Measurements from ENCODE around the gene ABR. TPM values are rescaled to one million over a fixed set of nuclear protein-coding genes. Genes with fewer than 3 reads are reported as not detected.

ABR gene
- total and polyA plus RNA-seq, 2 of the 13 experiments (the other 11 are each of a cell fraction or from before 2014, with no cell fraction given) = 12.4 to 40.4 TPM

GRCh38 chr17:1136748-1137147 lies 43.0 kb downstream of the ABR start:
- Histone ChIP-seq H3K27ac (ENCODE audit: extremely low read length, insufficient read depth, low read length) (no peak overlapping the region), H3K9ac (ENCODE audit: insufficient read depth, low read depth, low read length) (no peak overlapping the region), H3K36me3 (replicated peaks in 1 of 2; ENCODE audit: control insufficient read depth in 1 of 2, insufficient read depth in 2 of 2, low read length in 2 of 2) (no peaks in the 10 kb centered on the region), H3K27me3 (ENCODE audit: control insufficient read depth in 1 of 2, insufficient read depth in 2 of 2, low read length in 2 of 2) (peaks cover 5 to 59% of the 10 kb centered on the region in 2 experiments), H4K20me1 (ENCODE audit: insufficient read depth, low read length) (no peaks in the 10 kb centered on the region), H2AFZ (ENCODE audit: low read length) (no peak overlapping the region), H3K9me3 (ENCODE audit: low read length) (no peaks in the 10 kb centered on the region), H3K4me1 (ENCODE audit: insufficient read depth, low read length) (no peaks in the 10 kb centered on the region), H3K4me2 (ENCODE audit: low read depth, low read length) (no peak overlapping the region), H3K4me3 (replicated peaks in 1 of 3; ENCODE audit: insufficient read depth in 1 of 3, low read depth in 2 of 3, low read length in 3 of 3) (no peak overlapping the region), H3K79me2 (ENCODE audit: insufficient read depth, low read length) (no peaks in the 10 kb centered on the region)
- ATAC-seq = no peak
- POLR2A ChIA-PET = no interaction called here
- in situ Hi-C loops (cut with HindIII; ENCODE audit: extremely low pct_ligation_motif_present, low pct_unique_long_range_greater_than_20kb) = no loop called here
- DNase-seq (ENCODE audit: low spot score) = no peak
- CTCF ChIA-PET (ENCODE audit: low intra/inter-chr PET ratio, low total read pairs) = no interaction called here
- no TSS peak for BruUV-seq (replicated peaks)
- TF ChIP-seq, protein P1, sequence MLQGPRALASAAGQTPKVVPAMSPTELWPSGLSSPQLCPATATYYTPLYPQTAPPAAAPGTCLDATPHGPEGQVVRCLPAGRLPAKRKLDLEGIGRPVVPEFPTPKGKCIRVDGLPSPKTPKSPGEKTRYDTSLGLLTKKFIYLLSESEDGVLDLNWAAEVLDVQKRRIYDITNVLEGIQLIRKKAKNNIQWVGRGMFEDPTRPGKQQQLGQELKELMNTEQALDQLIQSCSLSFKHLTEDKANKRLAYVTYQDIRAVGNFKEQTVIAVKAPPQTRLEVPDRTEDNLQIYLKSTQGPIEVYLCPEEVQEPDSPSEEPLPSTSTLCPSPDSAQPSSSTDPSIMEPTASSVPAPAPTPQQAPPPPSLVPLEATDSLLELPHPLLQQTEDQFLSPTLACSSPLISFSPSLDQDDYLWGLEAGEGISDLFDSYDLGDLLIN (CRISPR knock-in tag; IDR thresholded peaks at IDR 0.05; ENCODE audit: borderline replicate concordance) = no peak
- no peak for TF ChIP-seq YY1 (IDR thresholded peaks at IDR 0.05; ENCODE audit: insufficient read depth, insufficient replicate concordance, low read depth, low read length)
- no peak for TF ChIP-seq EEA1 (CRISPR knock-in tag; IDR thresholded peaks at IDR 0.05; ENCODE audit: borderline replicate concordance)
- no peak for TF ChIP-seq ELF4 (CRISPR knock-in tag; IDR thresholded peaks at IDR 0.05; ENCODE audit: borderline replicate concordance)
- TF ChIP-seq FOXC1 (CRISPR knock-in tag; IDR thresholded peaks at IDR 0.05; ENCODE audit: borderline replicate concordance) = no peak
- TF ChIP-seq REXO4 (CRISPR knock-in tag; IDR thresholded peaks at IDR 0.05; ENCODE audit: borderline replicate concordance) = no peak
- no peak for TF ChIP-seq ZNF616 (CRISPR knock-in tag; IDR thresholded peaks at IDR 0.05; ENCODE audit: low read depth)
- TF ChIP-seq, protein P2, sequence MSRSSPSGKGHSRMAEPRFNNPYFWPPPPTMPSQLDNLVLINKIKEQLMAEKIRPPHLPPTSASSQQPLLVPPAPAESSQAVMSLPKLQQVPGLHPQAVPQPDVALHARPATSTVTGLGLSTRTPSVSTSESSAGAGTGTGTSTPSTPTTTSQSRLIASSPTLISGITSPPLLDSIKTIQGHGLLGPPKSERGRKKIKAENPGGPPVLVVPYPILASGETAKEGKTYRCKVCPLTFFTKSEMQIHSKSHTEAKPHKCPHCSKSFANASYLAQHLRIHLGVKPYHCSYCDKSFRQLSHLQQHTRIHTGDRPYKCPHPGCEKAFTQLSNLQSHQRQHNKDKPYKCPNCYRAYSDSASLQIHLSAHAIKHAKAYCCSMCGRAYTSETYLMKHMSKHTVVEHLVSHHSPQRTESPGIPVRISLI (CRISPR knock-in tag; IDR thresholded peaks at IDR 0.05; ENCODE audit: borderline replicate concordance) = no peak
- no peak for TF ChIP-seq ZNF331 (CRISPR knock-in tag; IDR thresholded peaks at IDR 0.05)
- TF ChIP-seq NFIB (CRISPR knock-in tag; IDR thresholded peaks at IDR 0.05; ENCODE audit: borderline replicate concordance) = no peak
- no peak for TF ChIP-seq SALL2 (CRISPR knock-in tag; IDR thresholded peaks at IDR 0.05)
- no peak for TF ChIP-seq FOXA1 (IDR thresholded peaks at IDR 0.05)
- TF ChIP-seq FOXA1 (CRISPR knock-in tag; IDR thresholded peaks at IDR 0.05) = no peak
- no peak for TF ChIP-seq ZKSCAN8 (CRISPR knock-in tag; IDR thresholded peaks at IDR 0.05; ENCODE audit: borderline replicate concordance)
- no peak for TF ChIP-seq ZBTB14 (CRISPR knock-in tag; IDR thresholded peaks at IDR 0.05)
- TF ChIP-seq NCOR1 (IDR thresholded peaks at IDR 0.05; ENCODE audit: borderline replicate concordance, low read length) = no peak
- TF ChIP-seq NR2C2 (CRISPR knock-in tag; IDR thresholded peaks at IDR 0.05; ENCODE audit: borderline replicate concordance) = no peak
- no peak for TF ChIP-seq ZNF607 (CRISPR knock-in tag; IDR thresholded peaks at IDR 0.05; ENCODE audit: borderline replicate concordance)
- TF ChIP-seq MED13 (CRISPR knock-in tag; IDR thresholded peaks at IDR 0.05) = no peak
- TF ChIP-seq REPIN1 (CRISPR knock-in tag; IDR thresholded peaks at IDR 0.05; ENCODE audit: borderline replicate concordance, low read depth) = no peak
- no peak for TF ChIP-seq GMEB2 (CRISPR knock-in tag; IDR thresholded peaks at IDR 0.05; ENCODE audit: low read depth)
- intact Hi-C loops (cut with micrococcal nuclease; ENCODE audit: unreplicated experiment) = no loop called here
- 41% methylated on average over 6 of the region's 6 CpGs for WGBS (ENCODE audit: low lambda C conversion rate)
- FAIRE-seq = no peak
